Neutrophil (primary cell): ENCODE measurements around the gene APOB.

Experiments used
- H3K27ac ChIP-seq: fragments of 200-600 bp; sonication (generic); 2 replicates; pipeline ENCODE4 v1.5.1; 2016; ENCODE audit warnings: mild to moderate bottlenecking, moderate library complexity
- H3K27me3 ChIP-seq: fragments of 200-600 bp; sonication (generic); 2 replicates; pipeline ENCODE4 v1.6.0; 2016; ENCODE audit warnings: mild to moderate bottlenecking
- H3K36me3 ChIP-seq: fragments of 200-600 bp; sonication (generic); 2 replicates; pipeline ENCODE4 v1.5.1; 2017
- H3K4me1 ChIP-seq, 2 experiments: fragments of 200-600 bp in 1 of 2; sonication (generic) in 1 of 2; 1 replicate in 1 of 2; 2 replicates in 1 of 2; pipeline versions ENCODE4 v1.5.1 to v1.6.1; 2013 to 2016; ENCODE audit warnings: low read depth in 1 of 2, low read length in 1 of 2, mild to moderate bottlenecking in 1 of 2, moderate library complexity in 1 of 2; ENCODE audit not compliant: control insufficient read depth in 1 of 2, insufficient read depth in 1 of 2
- H3K4me3 ChIP-seq, 2 experiments: fragments of 200-600 bp in 1 of 2; sonication (generic) in 1 of 2; 1 replicate in 1 of 2; 2 replicates in 1 of 2; pipeline ENCODE4 v1.5.1; 2013 to 2016; ENCODE audit warnings: low read depth in 1 of 2, low read length in 1 of 2, mild to moderate bottlenecking in 1 of 2, moderate library complexity in 1 of 2
- H3K9me3 ChIP-seq: fragments of 200-600 bp; sonication (generic); 2 replicates; pipeline ENCODE4 v1.5.1; 2016
- CTCF ChIP-seq: fragments of 200-600 bp; sonication (generic); IDR thresholded peaks from 2 replicates; pipeline ENCODE4 v1.5.1; 2016; ENCODE audit warnings: antibody characterized with exemption

Gene APOB

GRCh38 chr2:21035974-21036707 is 7.7 kb downstream of the APOB start:
- Histone ChIP-seq H3K4me1 (no peaks in the 10 kb centered on the region), H3K9me3 (no peaks in the 10 kb centered on the region), H3K27ac (no peak overlapping the region), H3K27me3 (no peaks in the 10 kb centered on the region), H3K36me3 (no peaks in the 10 kb centered on the region), H3K4me3 (no peak overlapping the region)
- no peak for TF ChIP-seq CTCF

GRCh38 chr2:21035282-21035973 is 8.4 kb downstream of the APOB start:
- Histone ChIP-seq H3K27me3 (no peaks in the 10 kb centered on the region), H3K9me3 (no peaks in the 10 kb centered on the region), H3K4me1 (no peaks in the 10 kb centered on the region), H3K36me3 (no peaks in the 10 kb centered on the region), H3K27ac (no peak overlapping the region), H3K4me3 (no peak overlapping the region)
- no peak for TF ChIP-seq CTCF

DNA sequence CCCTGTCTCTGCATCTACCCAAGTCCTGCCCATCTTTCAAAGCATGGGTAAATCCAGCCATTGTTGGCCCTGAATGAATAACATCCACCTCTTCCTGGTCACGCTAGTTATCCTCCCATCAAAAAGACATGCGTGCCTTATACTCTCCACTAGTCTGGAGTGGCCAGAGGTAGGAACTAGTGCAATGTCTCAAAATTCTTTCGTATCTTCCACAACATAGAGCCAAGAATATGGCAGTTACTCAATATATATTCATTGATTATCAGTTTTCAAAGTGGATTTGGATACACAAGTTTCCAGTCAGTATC is 8.9 kb downstream of the APOB start:
- TF ChIP-seq CTCF = no peak
- no peak overlapping the region for H3K27ac ChIP-seq
- no peaks in the 10 kb centered on the region for H3K4me1 ChIP-seq
- H3K36me3 ChIP-seq = no peaks in the 10 kb centered on the region
- H3K4me3 ChIP-seq = no peak overlapping the region
- no peaks in the 10 kb centered on the region for H3K9me3 ChIP-seq
- no peaks in the 10 kb centered on the region for H3K27me3 ChIP-seq

DNA sequence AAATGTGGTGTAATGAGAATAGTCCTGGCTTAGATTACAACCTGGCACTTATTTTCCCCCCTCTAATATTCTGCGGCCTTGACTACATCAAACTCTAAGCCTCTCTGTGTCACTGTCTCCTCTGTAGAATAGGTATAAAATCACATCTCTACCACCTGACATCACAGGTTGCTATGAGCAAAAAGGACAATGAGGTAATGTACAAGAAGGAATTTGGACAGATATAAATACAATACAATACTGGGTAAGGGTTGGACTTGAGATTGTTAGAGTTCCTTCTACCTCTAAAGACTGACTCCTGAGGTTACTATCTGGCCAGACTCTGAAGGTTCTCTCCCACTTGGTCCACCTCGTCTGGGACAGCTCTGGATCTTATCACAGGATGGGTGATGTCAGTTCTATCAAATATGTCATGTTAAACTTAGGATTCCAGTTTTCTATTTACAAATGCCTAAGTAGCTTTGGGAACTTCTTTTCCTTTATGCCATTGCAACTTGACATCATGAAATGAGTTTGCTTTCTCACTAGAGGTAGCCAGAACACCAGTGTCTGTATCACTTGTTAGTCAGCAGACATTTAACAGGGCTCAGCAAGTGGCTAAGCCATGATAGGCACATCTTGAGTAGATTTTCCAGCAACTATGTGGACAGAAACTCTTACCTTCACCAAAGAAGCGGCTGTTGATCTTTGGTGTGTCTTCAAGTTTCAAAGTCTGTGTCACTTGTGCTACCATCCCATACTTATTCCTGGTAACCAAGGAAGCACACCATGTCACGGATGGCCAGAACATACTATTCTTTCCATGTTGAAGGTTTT is 9.5 kb downstream of the APOB start:
- H3K4me1 ChIP-seq = no peaks in the 10 kb centered on the region
- H3K4me3 ChIP-seq = no peak overlapping the region
- no peak overlapping the region for H3K27ac ChIP-seq
- H3K27me3 ChIP-seq = no peaks in the 10 kb centered on the region
- TF ChIP-seq CTCF = no peak
- no peaks in the 10 kb centered on the region for H3K9me3 ChIP-seq
- no peaks in the 10 kb centered on the region for H3K36me3 ChIP-seq

- H3K27ac ChIP-seq = no peak overlapping the region
- no peaks in the 10 kb centered on the region for H3K27me3 ChIP-seq
- H3K4me1 ChIP-seq = no peaks in the 10 kb centered on the region
- no peak overlapping the region for H3K4me3 ChIP-seq
- no peaks in the 10 kb centered on the region for H3K36me3 ChIP-seq
- TF ChIP-seq CTCF = no peak
- no peaks in the 10 kb centered on the region for H3K9me3 ChIP-seq
Observed at GRCh38 chr2:21033237-21034155, 10.4 kb downstream of the APOB start.
